ENCODE data around the gene RNF32.
"Not testable (repeated sequence)": the region's sequence is repeated elsewhere in the genome, so short reads cannot be mapped to it uniquely, and the experiment has no call there.

The RNF32 gene

DNA sequence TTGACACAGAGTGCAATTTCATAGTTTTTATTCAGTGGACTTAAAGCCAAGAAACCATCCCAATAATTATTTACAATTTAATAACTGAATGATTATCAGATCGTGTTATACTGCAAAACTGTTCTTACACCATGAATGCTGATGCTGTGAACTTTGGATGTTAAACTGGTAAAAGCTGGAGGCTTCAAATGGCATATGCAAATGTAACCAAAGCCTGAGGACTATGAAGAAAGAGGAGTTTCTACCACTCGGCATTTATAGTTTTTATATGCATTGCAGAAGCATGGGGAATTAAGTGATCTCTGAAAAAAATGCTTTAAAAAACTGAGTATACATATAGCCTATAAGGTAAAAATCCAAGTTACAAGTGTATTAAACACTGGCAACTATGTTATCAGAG lies 42.4 kb downstream of the RNF32 start:
- TF ChIP-seq CTCF (IDR thresholded peaks at IDR 0.05; ENCODE audit: low read depth, low read length), result no peak
- DNase-seq (ENCODE audit: extremely low read depth, low read depth), result no peak

DNA sequence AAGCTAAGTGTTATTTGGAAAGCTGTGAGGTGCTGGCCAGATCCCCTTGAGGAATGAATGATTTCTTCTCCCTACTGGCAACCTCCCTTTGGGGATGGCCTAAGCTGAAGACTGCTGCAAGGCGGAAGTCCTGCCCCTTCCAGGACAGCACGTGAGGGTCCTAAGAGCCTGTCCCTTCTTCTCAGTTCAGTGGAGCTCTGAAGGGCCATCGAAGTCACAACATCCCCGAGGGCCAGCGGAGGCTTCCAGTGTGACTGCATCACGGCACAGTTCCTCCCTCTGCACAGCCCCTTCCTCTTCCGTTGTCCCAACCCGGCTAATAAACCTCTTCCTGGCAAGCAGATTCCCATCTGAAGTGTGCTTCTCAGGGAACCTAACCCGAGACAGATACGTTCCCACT lies 43.7 kb downstream of the RNF32 start:
- no peak for TF ChIP-seq CTCF (IDR thresholded peaks at IDR 0.05; ENCODE audit: low read depth, low read length)
- DNase-seq (ENCODE audit: extremely low read depth, low read depth), result no peak

GRCh38 chr7:156684661-156685060 lies 44.1 kb downstream of the RNF32 start:
- TF ChIP-seq CTCF (IDR thresholded peaks at IDR 0.05; ENCODE audit: low read depth, low read length), result no peak
- no peak for DNase-seq (ENCODE audit: extremely low read depth, low read depth)

- TF ChIP-seq CTCF (IDR thresholded peaks at IDR 0.05; ENCODE audit: low read depth, low read length), result no peak
- DNase-seq (ENCODE audit: extremely low read depth, low read depth), result no peak
Observed at GRCh38 chr7:156691764-156692163, 51.2 kb downstream of the RNF32 start.

DNA sequence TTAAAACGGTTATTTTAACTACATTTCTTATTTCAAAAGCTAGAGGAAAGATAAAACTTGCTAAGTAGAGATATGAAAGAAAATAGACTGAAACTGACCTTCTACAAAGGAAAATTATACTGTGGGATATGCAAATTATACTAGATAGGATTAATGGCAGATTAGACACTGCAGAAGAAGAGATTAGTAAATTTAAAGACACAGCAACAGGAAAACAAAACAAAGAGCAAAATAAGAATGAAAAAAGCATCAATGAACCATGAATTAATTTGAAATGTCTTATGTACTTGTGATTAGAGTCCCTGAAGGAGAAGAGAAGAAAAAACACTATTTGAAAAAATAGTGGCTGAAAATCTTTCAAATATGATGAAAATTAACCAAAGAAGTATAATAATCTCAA lies 52.3 kb downstream of the RNF32 start:
- DNase-seq (ENCODE audit: extremely low read depth, low read depth), result no peak
- TF ChIP-seq CTCF (IDR thresholded peaks at IDR 0.05; ENCODE audit: low read depth, low read length), result no peak

- TF ChIP-seq CTCF (IDR thresholded peaks at IDR 0.05; ENCODE audit: low read depth, low read length), result no peak
- DNase-seq (ENCODE audit: extremely low read depth, low read depth), result no peak
Observed at GRCh38 chr7:156693627-156694026, 53.1 kb downstream of the RNF32 start.

DNA sequence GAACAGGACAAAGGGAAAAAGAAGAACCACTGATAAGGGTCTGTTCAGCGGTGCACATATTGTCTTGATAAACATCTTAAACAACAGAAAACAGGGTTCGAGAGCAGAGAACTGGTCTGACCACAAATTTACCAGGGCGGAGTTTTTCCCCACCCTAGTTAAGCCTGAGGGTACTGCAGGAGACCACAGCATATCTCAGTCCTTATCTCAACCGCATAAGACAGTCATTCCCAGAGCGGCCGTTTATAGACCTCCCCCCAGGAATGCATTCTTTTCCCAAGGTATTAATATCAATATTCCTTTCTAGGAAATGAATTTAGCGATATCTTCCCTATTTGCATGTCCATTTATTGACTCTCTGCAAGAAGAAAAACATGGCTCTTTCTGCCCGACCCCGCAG lies 56.7 kb downstream of the RNF32 start:
- not testable (repeated sequence) for DNase-seq (ENCODE audit: extremely low read depth, low read depth)

- not testable (repeated sequence) for DNase-seq (ENCODE audit: extremely low read depth, low read depth)
Observed at GRCh38 chr7:156698512-156698911, 57.9 kb downstream of the RNF32 start.

GRCh38 chr7:156701787-156702186 lies 61.2 kb downstream of the RNF32 start:
- DNase-seq (ENCODE audit: extremely low read depth, low read depth), result not testable (repeated sequence)
